HG02610 (cell line): ENCODE data around the gene ADAD1.
"Not testable (repeated sequence)": the region's sequence is repeated elsewhere in the genome, so short reads cannot be mapped to it uniquely, and the experiment has no call there.

Experiments
- ATAC-seq: cut with Tn5 transposase; IDR thresholded peaks from one replicate; pipeline ENCODE4 v1.9.1; 2021; ENCODE audit warnings: mild to moderate bottlenecking, moderate library complexity; ENCODE audit not compliant: unreplicated experiment

The ADAD1 gene

DNA sequence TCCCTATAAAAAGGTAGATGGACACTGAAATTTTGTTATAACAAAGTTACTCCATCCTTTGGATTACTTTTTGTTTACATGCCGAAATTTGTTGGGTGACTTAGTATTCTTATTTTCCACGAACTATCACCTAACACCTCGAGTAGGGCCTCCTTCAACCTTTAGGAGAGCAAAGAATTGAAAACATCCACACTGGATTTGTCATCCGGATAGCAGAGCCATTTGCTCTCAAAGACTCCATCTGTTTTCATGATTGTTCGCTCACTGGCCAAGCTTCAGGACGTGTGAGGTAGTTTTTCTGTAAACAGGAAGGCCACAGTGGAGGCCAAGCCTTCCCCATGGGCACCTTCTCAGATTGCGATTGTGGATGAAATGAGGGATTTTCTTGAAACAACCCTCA lies at the start of gene ADAD1:
Gene ADAD1 (plus strand): TSS at position 301 of the 400 bp plus-strand sequence. CDS start 1,059 bp downstream, outside the sequence.
- no peak for ATAC-seq

DNA sequence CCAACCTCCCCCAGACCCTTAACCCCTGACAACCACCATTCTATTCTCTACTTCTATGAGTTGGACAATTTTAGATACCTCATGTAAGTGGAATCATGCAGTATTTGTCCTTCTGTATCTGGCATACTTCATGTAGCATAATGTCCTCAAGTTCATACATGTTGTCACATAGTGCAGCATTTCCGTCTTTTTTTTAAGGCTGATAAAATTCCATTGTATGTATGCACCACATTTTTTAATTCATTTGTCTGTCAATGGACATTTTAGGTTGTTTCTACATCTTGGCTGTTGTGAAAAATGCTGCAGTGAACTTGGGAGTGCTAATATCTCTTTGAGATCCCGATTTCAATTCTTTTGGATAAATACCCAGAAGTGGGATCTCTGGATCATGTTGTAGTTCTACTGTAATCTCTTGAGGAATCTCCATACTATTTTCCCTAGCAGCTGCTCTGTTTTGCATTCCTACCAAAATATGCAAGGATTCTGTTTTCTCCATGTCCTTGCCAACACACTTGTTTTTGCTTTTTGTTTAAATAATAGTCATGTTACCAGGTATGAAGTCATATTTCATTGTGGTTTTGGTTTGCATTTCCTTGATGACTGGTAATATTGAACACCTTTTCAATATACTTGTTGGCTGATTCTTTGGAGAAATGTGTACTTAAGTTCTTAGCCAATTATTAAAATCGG lies 48.8 kb upstream of the ADAD1 start:
- ATAC-seq: no peak

DNA sequence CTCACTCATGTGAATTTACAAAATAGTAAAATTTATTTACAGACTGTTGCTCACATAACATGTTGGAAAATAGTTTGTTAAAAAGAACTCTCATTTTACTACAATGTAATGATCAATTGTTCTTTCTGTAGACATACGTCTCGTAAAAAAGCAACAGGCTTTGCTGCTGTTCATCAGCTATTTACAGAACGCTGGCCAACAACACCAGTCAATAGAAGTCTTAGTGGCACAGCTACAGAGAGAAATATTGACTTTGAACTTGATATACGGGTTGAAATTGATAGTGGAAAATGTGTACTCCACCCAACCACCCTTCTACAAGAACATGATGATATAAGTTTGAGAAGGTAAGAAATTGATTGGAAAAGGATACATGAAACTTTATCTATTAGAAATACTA lies 47.6 kb upstream of the ADAD1 start:
- ATAC-seq: no peak

DNA sequence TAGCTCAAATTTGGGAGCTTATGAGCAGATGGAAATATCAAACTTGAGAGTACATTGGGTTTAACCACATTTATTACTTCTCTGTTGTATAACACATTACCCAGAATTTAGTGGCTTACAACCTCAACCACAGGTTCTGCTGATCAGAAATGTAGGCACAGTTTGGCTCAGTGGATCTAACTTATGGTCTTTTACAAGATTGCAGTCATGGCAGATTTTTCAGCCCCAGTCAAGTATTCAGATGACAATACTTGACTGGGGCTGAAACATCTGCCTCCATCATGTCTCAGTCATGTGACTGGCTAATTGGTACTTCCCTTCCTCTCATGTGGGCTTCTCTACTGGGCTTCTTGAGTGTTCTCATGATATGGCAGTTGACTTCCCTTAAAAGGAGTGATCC lies 44.0 kb upstream of the ADAD1 start:
- ATAC-seq: no peak

DNA sequence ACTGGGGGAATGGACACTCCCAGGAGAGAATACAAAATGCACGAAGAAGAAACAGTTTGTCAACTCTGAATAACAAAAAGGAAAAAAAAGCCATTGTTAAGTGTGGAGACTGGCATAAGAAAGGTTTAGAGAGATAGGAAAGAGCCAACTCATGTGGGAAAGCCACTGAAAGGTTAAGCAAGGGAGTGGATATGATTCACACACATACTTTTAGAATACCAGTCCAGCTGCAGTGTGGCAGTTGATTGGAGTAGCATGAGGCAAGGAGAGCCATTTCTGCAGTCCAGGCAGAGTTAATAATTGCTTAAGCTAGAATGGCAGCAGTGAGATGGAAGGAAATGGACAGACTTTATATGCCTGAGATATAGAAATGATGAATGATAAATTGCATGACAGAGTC lies 36.9 kb upstream of the ADAD1 start:
- no peak for ATAC-seq

DNA sequence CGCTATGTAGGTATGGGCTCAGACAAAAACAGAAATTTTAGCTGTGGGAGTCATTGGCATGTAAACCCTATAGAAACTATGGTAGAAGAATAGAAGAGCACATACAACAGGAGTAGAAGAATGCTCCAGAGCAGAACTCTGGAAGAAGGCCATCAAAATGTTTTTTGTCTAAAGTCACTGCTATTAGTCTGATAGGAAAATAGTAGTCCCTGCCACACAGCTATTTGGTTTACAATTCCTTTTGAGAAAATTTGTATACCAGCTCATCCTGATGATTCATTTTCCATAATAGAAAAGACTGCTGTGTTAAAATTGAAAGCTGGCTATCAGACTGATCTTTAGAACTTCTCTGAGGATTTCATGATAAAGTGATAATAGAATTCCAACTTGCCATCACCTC lies 32.8 kb upstream of the ADAD1 start:
- no peak for ATAC-seq

DNA sequence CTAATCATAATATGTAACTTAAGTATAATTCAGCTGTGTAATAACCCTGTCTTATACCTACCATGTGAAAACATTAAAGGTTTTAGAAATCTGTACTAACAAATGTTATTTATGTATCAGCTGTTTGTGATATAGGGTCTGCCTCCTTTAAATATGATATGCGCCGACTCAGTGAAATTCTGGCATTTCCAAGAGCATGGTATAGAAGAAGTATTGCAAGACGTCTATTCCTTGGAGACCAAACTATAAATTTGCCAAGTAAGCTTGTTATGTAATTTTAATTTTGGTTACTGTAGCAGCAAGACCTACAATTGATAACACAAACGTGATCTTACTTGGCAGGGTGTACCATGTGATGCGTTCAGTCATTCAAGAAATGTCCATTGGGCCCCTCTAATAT lies 32.3 kb upstream of the ADAD1 start:
- ATAC-seq: no peak

DNA sequence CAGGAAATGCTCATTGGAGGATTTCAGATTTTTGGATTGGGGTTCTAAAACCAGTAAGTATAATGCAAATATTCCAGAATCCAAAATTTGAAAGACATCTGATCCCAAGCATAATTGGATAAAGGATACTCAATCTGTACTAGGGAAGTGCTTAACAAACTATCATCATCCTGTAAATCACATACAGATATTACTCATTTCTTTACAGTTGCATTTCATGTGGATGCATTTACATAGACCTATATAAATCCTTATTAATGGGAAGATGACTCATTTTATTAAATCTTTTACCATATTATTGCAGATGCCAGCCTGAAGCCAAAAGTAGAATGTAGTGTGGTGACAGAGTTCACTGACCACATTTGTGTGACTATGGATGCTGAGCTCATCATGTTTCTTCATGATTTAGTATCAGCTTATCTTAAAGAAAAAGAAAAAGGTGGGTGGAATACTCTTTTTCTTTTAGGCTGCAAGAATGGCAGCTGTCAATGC lies 22.4 kb upstream of the ADAD1 start:
- ATAC-seq: no peak

DNA sequence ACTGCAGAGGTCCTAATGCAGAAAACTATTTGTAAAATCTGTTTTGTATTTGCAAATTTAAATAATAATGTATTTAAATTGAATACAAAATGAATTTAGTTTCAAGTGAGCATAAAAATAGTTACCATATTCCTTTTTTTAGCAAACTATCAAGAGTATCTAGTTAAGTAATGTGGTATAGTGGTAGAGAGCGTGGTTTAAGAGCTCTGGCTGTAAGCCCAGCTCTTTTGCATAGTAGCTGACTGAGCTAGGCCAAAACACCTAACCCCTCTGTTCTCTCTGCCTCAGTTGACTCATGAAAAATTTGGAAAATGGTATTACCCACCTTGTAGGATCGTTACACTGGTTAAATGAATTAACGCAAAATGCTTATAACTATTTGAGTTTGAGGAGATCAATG lies 18.1 kb upstream of the ADAD1 start:
- ATAC-seq: peak; percentile 65

DNA sequence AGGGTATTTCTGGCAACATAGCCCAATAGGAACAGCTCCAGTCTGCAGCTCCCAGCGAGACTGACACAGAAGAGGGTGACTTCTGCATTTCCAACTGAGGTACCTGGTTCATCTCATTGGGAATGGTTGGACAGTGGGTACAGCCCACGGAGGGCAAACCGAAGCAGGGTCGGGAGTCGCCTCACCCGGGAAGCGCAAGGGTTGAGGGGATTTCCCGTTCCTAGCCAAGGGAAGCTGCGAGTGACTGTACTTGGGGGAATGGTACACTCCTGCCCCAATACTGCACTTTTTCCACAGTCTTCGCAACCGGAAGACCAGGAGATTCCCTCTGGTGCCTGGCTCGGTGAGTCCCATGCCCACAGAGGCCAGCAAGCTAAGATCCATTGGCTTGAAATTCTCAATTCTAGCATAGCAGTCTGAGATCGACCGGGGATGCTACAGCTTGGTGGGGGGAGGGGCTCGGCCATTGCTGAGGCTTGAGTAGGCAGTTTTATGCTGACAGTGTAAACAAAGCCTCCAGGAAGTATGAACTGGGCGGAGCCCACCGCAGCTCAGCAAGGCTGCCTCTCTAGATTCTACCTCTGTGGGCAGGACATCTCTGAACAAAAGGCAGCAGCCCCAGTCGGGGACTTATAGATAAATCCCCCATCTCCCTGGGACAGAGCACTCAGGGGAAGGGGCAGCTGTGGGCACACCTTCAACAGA lies 14.0 kb upstream of the ADAD1 start:
- no peak for ATAC-seq

DNA sequence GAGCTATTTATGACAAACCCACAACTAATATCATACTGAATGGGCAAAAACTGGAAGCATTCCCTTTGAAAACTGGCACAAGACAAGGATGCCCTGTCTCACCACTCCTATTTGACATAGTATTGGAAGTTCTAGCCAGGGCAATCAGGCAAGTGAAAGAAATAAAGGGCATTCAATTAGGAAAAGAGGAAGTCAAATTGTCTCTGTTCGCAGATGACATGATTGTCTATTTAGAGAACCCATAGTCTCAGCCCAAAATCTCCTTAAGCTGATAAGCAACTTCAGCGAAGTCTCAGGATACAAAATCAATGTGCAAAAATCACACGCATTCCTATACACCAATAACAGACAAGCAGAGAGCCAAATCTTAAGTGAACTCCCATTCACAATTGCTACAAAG lies 10.0 kb upstream of the ADAD1 start:
- ATAC-seq: not testable (repeated sequence)

DNA sequence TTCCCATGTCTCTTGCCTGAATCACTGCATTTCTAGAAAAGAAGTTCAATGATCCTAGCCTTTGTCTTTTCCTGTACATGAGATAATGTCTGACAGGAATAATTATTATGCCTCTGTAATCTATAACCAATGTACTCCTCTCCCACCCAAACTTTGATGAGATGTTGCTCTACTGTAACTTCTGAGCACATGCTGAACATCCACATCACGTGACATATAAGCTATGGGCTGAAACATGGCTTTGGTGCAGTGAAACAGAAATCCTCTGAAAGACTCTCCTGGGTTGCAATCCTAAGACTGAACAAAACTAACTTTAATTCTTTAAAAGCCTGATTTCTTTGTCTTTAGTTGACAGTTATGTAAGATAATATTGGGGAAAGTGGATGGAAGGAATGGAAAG lies 1.5 kb upstream of the ADAD1 start:
- no peak for ATAC-seq

DNA sequence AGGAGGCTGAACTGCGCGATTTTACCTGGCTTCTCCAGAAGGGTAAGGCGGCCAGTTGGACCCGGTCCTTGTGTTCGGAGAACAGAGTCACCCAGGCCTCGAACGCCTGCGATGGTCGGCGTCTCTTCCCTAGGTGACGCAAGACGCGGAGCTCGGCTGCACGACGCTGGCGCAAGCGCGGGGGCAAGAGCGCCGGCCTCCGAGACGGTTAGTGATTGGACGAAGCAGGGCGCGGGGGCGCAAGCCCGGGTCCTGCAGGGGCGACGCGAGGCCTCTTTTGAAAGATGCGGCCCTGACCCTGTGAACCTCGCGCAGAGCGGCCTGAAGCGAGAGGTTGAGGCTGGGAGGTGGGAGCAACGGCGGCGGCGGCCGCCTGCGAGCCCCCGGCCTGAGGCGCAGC lies 428 bp downstream of the ADAD1 start:
- ATAC-seq: no peak

DNA sequence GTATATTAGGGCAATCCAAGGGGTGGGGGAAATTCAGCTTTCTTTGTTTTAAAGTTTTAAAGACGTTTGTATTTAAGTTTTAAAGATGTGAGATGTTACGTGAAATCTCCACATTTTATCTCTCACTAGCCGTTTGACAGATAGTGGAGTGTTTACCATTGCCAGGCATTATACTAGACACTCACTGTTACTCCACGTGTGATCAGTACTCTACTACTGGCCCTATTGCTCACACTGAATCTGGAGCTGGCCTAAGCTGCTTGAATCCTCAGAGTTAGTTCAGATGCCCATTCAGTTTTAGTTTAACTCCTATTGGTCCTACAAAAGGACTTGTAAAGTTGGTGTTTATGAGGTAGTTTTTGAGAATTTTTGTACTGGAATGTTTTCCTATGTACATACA lies 4.5 kb downstream of the ADAD1 start:
- no peak for ATAC-seq

DNA sequence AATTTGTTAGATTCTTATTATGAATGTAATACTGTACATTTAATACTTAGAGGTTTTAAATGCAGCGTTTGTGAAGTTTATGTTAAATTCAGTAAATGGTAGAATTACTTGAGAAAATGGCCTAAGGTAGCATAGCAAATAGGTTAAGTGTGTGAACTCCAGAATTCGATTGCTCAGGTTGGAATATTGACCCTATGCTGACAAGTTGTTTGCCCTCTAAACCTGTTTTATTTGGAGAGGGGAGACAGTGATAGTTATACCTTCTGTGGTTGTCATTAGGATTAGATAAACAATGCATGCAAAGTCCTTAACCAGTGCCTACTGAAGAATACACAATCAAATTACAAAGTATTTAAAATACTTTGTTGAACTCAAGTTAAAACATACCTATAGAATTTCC lies 5.4 kb downstream of the ADAD1 start:
- ATAC-seq: no peak

DNA sequence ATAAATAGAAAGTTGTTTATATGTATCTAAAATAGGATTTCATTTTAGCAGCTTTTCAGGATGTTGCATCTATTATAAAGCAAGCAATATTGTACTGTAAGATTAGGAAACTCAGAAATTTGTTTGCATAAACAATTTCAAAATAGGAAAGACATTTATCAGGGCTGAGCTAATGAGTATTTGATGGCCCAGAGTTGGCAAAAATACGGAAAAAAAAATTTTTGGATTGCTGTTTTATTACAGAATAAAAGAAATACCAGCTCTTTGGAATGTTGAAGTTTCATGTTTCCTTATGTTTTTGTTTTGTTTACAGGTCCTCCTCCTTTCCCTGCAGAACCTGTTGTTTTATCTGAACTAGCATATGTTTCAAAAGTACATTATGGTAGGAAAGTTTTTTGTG lies 14.5 kb downstream of the ADAD1 start:
- ATAC-seq: no peak

DNA sequence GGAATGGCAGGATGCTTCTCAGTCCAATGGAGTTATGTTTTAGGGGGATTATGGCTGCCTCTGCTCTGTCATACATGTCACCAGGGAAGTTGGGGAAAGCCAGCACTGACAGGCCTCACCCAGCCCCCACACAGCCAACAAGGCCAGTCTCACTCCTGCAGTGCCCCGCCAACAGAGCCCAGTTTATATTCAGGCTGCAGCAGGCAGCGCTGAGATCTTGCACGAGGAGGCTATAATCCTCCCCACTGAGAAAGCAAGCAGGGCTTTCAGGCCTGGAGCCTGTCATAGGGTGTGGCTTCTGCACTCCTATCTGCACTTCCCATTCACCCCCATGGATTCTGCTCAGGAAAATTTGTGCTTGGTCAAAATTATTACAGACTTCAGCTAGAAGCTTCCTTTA lies 25.1 kb downstream of the ADAD1 start:
- no peak for ATAC-seq

DNA sequence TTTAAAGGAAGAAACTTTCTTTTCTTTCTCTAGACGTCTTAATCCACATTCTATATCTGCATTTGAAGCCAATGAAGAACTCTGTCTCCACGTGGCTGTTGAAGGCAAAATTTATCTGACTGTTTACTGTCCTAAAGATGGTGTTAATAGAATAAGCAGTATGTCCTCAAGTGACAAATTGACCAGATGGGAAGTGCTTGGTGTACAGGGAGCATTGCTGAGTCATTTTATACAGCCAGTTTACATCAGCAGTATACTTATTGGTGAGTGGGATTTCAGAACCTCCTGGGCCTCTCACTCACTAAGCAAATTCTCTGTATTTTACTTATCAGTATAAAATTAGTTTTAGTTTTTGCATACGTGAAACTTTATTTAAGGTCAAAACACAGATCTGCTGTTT lies 33.7 kb downstream of the ADAD1 start:
- peak; percentile 96 for ATAC-seq

DNA sequence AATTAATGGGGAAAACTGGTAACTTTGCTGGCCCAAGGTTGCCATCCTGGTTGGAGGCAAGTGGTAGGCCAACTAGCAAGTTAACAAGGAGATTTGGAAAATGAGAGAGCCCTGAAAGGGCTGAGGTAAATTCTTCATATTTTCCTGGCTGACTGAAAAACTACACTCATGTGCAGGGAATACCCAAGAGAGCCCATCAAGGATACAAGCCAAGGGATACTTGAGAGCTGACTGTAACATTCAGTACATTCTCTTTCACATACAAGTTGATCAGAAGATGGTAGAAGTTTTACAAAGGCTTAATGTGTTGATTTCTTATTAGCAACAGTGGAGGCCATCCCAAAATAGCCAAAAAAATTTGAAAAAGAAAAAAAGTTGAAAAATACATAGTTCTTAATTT lies 44.4 kb downstream of the ADAD1 start:
- ATAC-seq: no peak

DNA sequence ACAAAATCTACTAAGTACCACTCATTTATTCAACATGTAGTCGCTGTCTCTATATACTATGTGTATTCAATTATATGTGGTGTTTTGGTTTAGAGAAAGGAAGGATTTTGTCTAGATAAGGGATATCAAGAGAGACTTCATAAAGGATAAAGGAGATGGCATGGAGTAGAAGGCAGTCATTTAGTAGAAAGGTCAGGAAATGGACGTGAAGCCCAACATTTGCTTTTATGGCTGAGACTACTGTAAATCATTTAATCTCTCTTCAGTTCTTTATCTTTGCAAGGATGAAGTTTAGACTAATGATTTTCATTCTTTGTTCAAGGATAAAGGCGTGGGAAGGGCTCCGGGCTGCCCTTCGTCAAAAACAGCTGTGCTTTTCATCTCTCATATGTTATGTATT lies 52.5 kb downstream of the ADAD1 start:
- ATAC-seq: no peak

DNA sequence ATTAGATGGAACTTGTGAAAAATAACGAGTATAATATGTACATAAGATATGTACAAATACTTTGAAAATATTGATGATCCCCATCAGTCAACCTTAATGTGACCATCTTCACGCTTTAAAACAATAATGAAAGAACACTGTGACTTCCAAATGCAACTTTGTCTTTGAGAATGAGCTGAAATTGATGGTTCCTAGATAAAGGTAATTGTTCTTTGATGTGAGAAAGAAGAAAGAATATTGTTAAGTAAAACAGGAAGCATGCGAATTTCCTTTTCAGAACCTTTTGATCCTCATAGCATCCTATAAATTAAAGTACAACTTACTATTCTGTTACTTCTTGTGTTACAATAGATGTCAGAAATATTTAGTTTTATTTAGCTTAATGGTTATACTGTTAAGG lies 55.5 kb downstream of the ADAD1 start:
- no peak for ATAC-seq

DNA sequence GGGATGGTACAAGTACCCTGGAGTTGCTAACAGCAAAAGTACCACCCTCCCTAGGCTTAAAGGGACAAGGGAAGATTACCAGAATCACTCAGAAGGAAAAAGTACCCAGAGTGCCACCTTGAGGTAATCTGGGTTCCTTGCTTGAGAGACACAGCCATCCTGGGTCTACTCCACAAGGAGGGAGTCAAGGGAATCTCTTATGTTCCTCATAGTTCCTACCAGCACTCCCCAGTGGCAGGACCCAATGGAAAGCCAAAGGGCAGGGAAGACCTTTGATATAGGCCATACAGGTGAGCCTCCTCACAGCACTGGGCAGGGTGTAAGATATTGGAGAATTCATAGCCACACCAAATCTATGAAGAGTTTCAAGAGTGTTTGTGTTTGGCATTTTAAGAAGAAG lies 72.0 kb downstream of the ADAD1 start:
- no peak for ATAC-seq
